ENCODE measurements around the gene SLC1A5. TPM values are rescaled to one million over a fixed set of nuclear protein-coding genes. Genes with fewer than 3 reads are reported as not detected.

SLC1A5 gene
- total RNA-seq, 1 donor from 2014 or later, result 233 TPM

- Histone ChIP-seq H3K4me1 (ENCODE audit: insufficient read depth, low read length) (peaks cover 36% of the 10 kb centered on the region), H3K36me3 (ENCODE audit: insufficient read depth, low read length) (peaks cover 26% of the 10 kb centered on the region), H3K79me2 (ENCODE audit: insufficient read depth, low read length) (peaks cover 65% of the 10 kb centered on the region), H3K27ac (ENCODE audit: low read depth, low read length) (no peak overlapping the region), H3K4me2 (ENCODE audit: low read length) (no peak overlapping the region), H3K9ac (ENCODE audit: low read length) (no peak overlapping the region), H4K20me1 (ENCODE audit: insufficient read depth, low read length) (peaks cover 84% of the 10 kb centered on the region), H2AFZ (ENCODE audit: low read depth, low read length) (no peak overlapping the region), H3K4me3 (ENCODE audit: insufficient read depth, low read depth, low read length) (no peak overlapping the region), H3K27me3 (ENCODE audit: insufficient read depth, low read length) (no peaks in the 10 kb centered on the region), H3K9me3 (ENCODE audit: insufficient read depth, low read depth, low read length) (no peaks in the 10 kb centered on the region)
- peaks cover 22% of the 10 kb centered on the region for H3K36me3 Mint-ChIP-seq (ENCODE audit: low read depth, unreplicated experiment)
- H3K27ac Mint-ChIP-seq (ENCODE audit: unreplicated experiment), result no peak overlapping the region
- FAIRE-seq (no peak), DNase-seq (ENCODE audit: low read depth) (no peak)
- no peaks in the 10 kb centered on the region for H3K27me3 Mint-ChIP-seq (ENCODE audit: low read depth, unreplicated experiment)
- peaks cover 47% of the 10 kb centered on the region for H3K4me1 Mint-ChIP-seq (ENCODE audit: low read depth, unreplicated experiment)
- TF ChIP-seq CTCF (IDR thresholded peaks at IDR 0.05; ENCODE audit: insufficient read depth, low read depth, low read length), result no peak
- no peak for TF ChIP-seq EZH2 (IDR thresholded peaks at IDR 0.05; ENCODE audit: insufficient read depth, low read length)
- no peaks in the 10 kb centered on the region for H3K9me3 Mint-ChIP-seq (ENCODE audit: unreplicated experiment)
- no peak overlapping the region for H3K4me3 Mint-ChIP-seq (ENCODE audit: unreplicated experiment)
These were observed 60.2 kb downstream of the SLC1A5 start for GRCh38 chr19:46728208-46728607.

- Histone ChIP-seq H2AFZ (ENCODE audit: low read depth, low read length) (no peak overlapping the region), H3K36me3 (ENCODE audit: insufficient read depth, low read length) (peaks cover 26% of the 10 kb centered on the region), H3K9ac (ENCODE audit: low read length) (no peak overlapping the region), H3K4me2 (ENCODE audit: low read length) (no peak overlapping the region), H4K20me1 (ENCODE audit: insufficient read depth, low read length) (peaks cover 80% of the 10 kb centered on the region), H3K9me3 (ENCODE audit: insufficient read depth, low read depth, low read length) (no peaks in the 10 kb centered on the region), H3K4me3 (ENCODE audit: insufficient read depth, low read depth, low read length) (no peak overlapping the region), H3K4me1 (ENCODE audit: insufficient read depth, low read length) (peaks cover 31% of the 10 kb centered on the region), H3K79me2 (ENCODE audit: insufficient read depth, low read length) (peaks cover 61% of the 10 kb centered on the region), H3K27ac (ENCODE audit: low read depth, low read length) (no peak overlapping the region), H3K27me3 (ENCODE audit: insufficient read depth, low read length) (no peaks in the 10 kb centered on the region)
- Mint-ChIP-seq H3K4me3 (ENCODE audit: unreplicated experiment) (no peak overlapping the region), H3K27me3 (ENCODE audit: low read depth, unreplicated experiment) (no peaks in the 10 kb centered on the region), H3K9me3 (ENCODE audit: unreplicated experiment) (no peaks in the 10 kb centered on the region), H3K36me3 (ENCODE audit: low read depth, unreplicated experiment) (peaks cover 22% of the 10 kb centered on the region), H3K27ac (ENCODE audit: unreplicated experiment) (peak overlapping the region; percentile 5), H3K4me1 (ENCODE audit: low read depth, unreplicated experiment) (peaks cover 45% of the 10 kb centered on the region)
- DNase-seq (ENCODE audit: low read depth), result no peak
- FAIRE-seq, result no peak
- TF ChIP-seq EZH2 (IDR thresholded peaks at IDR 0.05; ENCODE audit: insufficient read depth, low read length), result no peak
- TF ChIP-seq CTCF (IDR thresholded peaks at IDR 0.05; ENCODE audit: insufficient read depth, low read depth, low read length), result no peak
These were observed 60.6 kb downstream of the SLC1A5 start for GRCh38 chr19:46727757-46728156.

GRCh38 chr19:46726971-46727501 lies 61.4 kb downstream of the SLC1A5 start:
- Mint-ChIP-seq H3K36me3 (ENCODE audit: low read depth, unreplicated experiment) (peaks cover 21% of the 10 kb centered on the region), H3K4me1 (ENCODE audit: low read depth, unreplicated experiment) (peaks cover 42% of the 10 kb centered on the region), H3K9me3 (ENCODE audit: unreplicated experiment) (no peaks in the 10 kb centered on the region), H3K4me3 (ENCODE audit: unreplicated experiment) (no peak overlapping the region), H3K27ac (ENCODE audit: unreplicated experiment) (peak overlapping the region; percentile 47), H3K27me3 (ENCODE audit: low read depth, unreplicated experiment) (no peaks in the 10 kb centered on the region)
- Histone ChIP-seq H3K79me2 (ENCODE audit: insufficient read depth, low read length) (peaks cover 61% of the 10 kb centered on the region), H3K4me1 (ENCODE audit: insufficient read depth, low read length) (peaks cover 31% of the 10 kb centered on the region), H3K4me2 (ENCODE audit: low read length) (no peak overlapping the region), H4K20me1 (ENCODE audit: insufficient read depth, low read length) (peaks cover 80% of the 10 kb centered on the region), H3K9me3 (ENCODE audit: insufficient read depth, low read depth, low read length) (no peaks in the 10 kb centered on the region), H3K27ac (ENCODE audit: low read depth, low read length) (no peak overlapping the region), H3K9ac (ENCODE audit: low read length) (no peak overlapping the region), H3K36me3 (ENCODE audit: insufficient read depth, low read length) (peaks cover 23% of the 10 kb centered on the region), H2AFZ (ENCODE audit: low read depth, low read length) (no peak overlapping the region), H3K27me3 (ENCODE audit: insufficient read depth, low read length) (no peaks in the 10 kb centered on the region), H3K4me3 (ENCODE audit: insufficient read depth, low read depth, low read length) (no peak overlapping the region)
- FAIRE-seq (no peak), DNase-seq (ENCODE audit: low read depth) (no peak)
- TF ChIP-seq CTCF (IDR thresholded peaks at IDR 0.05; ENCODE audit: insufficient read depth, low read depth, low read length) (no peak), EZH2 (IDR thresholded peaks at IDR 0.05; ENCODE audit: insufficient read depth, low read length) (no peak)
